Amniotic stem cell (primary cell): ENCODE measurements around the gene VPS18.

ENCODE experiments used
- DNase-seq: peaks from one replicate; lab custom pipeline; 2025; lab: John Stamatoyannopoulos, UW

Gene VPS18

DNA sequence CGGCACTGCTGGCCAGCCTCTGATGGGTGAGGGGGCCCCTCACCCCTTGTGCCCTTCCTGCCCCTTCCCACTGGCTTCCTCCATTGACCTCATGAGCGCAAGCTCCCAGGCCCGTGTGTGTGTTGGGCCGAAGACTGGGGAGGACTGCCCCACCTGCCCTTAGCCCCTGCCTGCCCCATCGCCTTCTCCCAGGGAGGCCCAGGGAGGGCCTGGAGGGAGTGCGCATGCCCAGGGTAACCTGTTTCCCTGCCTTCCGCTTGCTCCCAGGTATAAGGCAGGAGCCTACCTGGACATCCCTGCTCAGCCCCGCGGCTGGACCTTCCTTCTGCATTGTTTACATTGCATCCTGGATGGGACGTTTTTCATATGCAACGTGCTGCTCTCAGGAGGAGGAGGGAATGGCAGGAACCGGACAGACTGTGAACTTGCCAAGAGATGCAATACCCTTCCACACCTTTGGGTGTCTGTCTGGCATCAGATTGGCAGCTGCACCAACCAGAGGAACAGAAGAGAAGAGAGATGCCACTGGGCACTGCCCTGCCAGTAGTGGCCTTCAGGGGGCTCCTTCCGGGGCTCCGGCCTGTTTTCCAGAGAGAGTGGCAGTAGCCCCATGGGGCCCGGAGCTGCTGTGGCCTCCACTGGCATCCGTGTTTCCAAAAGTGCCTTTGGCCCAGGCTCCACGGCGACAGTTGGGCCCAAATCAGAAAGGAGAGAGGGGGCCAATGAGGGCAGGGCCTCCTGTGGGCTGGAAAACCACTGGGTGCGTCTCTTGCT, 43.7 kb downstream of the VPS18 start:
- DNase-seq = no peak

- DNase-seq = no peak
These were observed 44.3 kb downstream of the VPS18 start for GRCh38 chr15:40938536-40938870.

DNA sequence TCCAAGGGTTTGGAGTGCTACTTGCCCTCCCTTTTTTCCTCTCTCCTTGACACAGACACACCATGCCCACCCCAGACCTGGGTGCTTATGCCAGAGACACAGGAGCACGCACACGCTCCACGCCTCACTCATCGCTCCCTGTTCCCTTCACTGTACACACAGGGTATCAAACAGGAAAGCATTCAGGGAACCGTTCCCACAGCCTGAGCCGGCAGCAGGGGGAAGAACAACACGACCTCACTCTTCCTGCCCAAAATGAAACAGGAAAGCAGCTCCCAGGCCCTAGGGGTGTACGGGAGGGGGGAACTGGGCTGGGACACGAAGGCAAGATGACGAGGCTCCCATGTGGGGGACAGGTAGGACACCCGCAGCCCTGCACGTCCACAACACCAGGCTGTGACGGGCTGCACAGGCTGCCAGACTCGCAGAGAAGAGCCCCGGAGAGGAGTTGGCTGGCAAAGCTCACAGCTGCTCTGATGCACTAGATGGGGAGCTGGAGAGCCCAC, 46.1 kb downstream of the VPS18 start:
- DNase-seq = no peak

GRCh38 chr15:40941068-40941527, 46.8 kb downstream of the VPS18 start:
- no peak for DNase-seq

DNA sequence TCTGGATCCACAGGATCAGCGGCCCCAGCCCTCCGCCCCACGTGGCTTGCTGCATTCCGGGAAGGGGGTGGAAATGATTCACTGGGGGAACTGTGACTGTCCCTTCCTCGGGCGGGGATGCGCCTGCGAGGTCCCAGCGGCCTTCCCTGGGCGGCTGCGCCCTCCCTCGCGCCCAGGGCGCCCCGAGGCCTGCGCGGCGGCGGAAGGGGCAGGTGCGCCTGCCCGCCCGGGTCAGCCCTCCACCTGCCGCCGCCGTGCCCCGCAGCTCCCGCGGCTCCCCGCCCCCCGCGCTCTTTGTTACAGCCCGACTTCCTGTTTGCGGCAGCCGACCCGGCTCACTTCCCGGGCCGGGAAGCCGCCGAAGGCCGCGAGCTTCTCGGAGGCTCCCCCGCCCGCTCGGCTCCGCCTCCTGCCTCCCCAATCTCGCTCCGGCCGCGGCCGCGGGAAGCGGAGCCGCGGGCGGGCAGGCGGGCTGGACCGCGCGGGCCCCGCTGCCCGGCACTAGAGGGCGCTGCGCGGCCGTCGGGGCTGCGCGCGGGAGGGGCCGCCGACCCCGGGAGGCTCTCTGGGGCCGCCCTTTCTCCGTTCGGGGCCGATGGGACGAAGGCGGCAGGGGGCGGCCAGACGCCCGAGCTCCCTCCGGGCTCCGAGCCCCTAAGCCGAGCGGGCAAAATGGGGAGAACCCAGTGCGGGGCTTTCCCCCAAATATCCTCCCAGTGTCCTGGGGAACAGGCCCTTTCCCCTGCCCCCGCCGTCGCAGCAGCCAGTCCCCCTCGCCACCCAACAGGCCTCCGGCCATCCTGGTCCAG, 47.5 kb downstream of the VPS18 start:
- DNase-seq = peak; percentile 53

DNA sequence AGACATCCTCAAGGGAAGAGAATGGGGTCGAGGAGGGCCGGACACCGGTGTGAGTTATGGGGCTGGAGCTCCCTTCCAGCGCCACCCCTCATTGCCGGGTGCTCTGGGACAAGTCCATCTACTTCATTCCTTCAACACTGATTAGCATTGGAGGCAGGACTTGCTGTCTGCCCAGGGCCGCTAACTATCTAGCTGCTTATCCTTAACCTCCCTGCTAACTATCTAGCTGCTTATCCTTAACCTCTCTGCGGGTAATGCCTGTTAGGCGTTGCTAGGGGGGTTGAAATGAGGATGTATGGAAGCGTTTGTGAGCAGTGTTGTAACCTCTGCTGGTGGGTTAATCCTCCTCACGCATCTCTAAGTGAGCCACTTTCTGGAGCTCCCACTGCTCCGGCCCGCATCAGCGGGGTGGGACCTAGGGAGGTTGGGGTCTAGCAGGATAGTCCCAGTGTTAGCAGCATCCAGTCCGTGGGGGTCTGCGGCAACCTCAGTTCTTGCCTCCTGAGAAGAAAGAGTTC, 48.1 kb downstream of the VPS18 start:
- DNase-seq = no peak

DNA sequence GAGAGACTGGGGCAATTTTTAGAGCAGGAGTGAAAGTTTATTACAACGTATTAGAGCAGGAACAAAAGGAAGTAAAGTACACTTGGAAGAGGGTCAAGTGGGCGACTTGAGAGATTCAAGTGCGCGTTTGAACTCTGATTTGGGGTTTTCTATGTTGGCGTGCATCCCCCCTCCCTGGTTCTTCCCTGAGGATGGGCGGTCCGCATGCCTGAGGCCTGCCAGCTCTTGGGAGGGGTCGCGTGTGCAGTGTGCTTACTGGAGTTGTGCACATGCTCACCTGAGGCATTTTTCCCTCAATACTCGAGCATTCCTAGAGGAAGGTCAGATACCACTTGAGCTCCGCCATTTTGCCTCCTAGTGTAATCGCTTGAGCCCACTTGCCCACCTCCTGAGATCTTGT, 48.6 kb downstream of the VPS18 start:
- DNase-seq = no peak

GRCh38 chr15:40943764-40944365, 49.6 kb downstream of the VPS18 start:
- no peak for DNase-seq

GRCh38 chr15:40944510-40945296, 50.5 kb downstream of the VPS18 start:
- DNase-seq = no peak

GRCh38 chr15:40948706-40949473, 54.6 kb downstream of the VPS18 start:
- no peak for DNase-seq

DNA sequence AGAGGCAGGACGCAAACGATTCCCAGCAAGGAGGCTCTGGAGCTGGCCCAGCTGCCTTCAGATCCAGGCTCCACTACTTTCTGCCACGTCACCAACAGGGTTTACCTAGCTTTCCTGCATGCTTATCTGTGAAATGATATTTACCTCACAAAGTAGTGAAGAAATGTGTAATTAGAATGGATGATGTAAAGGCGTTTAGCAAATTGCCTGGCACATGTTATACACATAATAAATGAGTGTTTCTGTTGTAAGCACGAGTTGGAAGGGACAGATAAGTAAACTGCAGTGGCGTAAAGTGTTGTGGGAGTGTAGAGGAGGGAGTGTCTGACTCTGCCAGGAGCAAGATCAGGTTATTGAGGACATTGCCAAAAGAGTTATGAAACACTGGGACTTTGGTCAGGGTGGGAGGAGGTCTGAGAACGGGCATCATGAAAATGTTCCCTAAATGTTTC, 55.5 kb downstream of the VPS18 start:
- no peak for DNase-seq

- no peak for DNase-seq
These were observed 57.5 kb downstream of the VPS18 start for GRCh38 chr15:40951764-40952163.

GRCh38 chr15:40952301-40952900, 58.2 kb downstream of the VPS18 start:
- no peak for DNase-seq

DNA sequence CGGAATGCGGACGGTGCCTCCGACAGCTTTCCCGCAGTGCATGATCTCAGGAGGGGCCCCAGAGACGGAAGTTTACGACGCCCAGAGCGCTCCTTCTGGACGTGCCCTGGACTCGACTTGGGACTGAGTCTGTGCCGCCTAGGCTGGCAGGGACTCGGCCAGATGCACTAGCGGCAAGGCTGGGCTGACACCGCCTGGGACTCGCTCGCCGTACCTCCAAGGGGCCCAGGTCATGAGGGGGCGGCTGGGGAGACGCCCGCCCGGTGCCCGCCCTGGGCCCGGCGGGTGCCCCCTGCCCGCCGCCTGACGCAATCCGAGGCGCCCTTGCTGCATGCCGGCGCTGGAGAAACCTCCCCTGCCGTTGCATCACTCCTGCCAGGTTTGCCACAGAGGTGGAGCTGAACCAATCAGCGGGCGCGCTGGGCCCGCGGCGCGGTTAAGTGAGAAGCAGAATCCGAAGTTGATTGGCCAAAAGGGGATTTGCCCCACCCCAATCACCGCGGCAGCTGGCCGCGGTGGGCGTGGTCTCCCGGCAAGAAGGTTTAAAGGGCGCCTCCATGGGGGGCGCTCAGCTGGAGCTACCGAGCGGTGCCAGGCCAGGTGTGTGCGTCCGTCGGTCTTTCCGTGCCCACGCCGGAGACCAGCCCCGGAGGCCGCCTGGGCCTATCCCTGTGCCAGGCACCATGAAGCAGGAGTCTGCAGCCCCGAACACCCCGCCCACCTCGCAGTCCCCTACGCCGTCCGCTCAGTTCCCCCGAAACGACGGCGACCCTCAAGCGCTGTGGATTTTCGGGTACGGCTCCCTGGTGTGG, 58.9 kb downstream of the VPS18 start, which contains the start of gene CHAC1:
CHAC1 (plus strand) TSS at position 571 of the 812 bp plus-strand sequence; CDS start at position 684, 113 bp downstream.
- peak; percentile 90 for DNase-seq
